ENCODE results near the gene CAMK1D. TPM values are rescaled to one million over a fixed set of nuclear protein-coding genes. Genes with fewer than 3 reads are reported as not detected.

Gene CAMK1D
- total RNA-seq, 4 donors from 2014 or later, result 13.5 to 21.4 (median 15.7) TPM

DNA sequence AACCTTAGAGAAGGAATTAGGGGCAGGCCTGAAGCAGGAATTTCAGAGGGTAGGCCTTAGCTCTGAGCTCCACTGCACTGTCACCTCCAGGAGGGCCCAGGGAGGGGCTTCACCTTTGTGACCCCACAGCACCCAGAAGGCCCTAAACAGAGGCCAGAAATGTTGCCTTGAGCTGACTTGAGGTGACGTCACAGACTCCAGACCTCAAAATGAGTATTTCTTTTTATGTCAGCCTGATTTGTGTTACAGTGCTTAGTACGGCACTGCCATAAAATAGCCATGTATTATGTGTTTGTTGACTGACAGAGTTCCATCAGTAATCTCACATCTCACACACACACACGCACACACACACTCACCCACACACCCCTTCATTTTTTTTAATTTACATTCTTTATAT lies 440.9 kb downstream of the CAMK1D start:
- H3K4me1 ChIP-seq, result peaks cover 0 to 5% (median 2%) of the 10 kb centered on the region in 4 donors
- peaks cover 0 to 5% (median 0%) of the 10 kb centered on the region in 4 donors for H3K36me3 ChIP-seq
- H3K27ac ChIP-seq, result no peak overlapping the region
- DNase-seq, result no peak
- H3K4me3 ChIP-seq, result no peak overlapping the region
- in situ Hi-C loops (cut with MboI; ENCODE audit: low pct_ligation_motif_present in 1 of 4, low pct_unique_long_range_greater_than_20kb in 1 of 4, low sequenced_read_pairs in 3 of 4), result no loop called here
- TF ChIP-seq, protein P1, sequence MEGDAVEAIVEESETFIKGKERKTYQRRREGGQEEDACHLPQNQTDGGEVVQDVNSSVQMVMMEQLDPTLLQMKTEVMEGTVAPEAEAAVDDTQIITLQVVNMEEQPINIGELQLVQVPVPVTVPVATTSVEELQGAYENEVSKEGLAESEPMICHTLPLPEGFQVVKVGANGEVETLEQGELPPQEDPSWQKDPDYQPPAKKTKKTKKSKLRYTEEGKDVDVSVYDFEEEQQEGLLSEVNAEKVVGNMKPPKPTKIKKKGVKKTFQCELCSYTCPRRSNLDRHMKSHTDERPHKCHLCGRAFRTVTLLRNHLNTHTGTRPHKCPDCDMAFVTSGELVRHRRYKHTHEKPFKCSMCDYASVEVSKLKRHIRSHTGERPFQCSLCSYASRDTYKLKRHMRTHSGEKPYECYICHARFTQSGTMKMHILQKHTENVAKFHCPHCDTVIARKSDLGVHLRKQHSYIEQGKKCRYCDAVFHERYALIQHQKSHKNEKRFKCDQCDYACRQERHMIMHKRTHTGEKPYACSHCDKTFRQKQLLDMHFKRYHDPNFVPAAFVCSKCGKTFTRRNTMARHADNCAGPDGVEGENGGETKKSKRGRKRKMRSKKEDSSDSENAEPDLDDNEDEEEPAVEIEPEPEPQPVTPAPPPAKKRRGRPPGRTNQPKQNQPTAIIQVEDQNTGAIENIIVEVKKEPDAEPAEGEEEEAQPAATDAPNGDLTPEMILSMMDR (IDR thresholded peaks at IDR 0.05), result no peak
- TF ChIP-seq EP300 (IDR thresholded peaks at IDR 0.05; ENCODE audit: low read depth) (no peak), POLR2A (IDR thresholded peaks at IDR 0.05) (no peak), POLR2AphosphoS5 (IDR thresholded peaks at IDR 0.05) (no peak)
- WGBS, 2 donors (ENCODE audit: low coverage in 1 of 2), result 20 to 78% methylated on average over 1 to 3 of the region's 3 CpGs
- intact Hi-C loops (cut with DNase I; ENCODE audit: low total_unique reads), result no loop called here
- H3K27me3 ChIP-seq, result no peaks in the 10 kb centered on the region
- no peaks in the 10 kb centered on the region for H3K9me3 ChIP-seq

DNA sequence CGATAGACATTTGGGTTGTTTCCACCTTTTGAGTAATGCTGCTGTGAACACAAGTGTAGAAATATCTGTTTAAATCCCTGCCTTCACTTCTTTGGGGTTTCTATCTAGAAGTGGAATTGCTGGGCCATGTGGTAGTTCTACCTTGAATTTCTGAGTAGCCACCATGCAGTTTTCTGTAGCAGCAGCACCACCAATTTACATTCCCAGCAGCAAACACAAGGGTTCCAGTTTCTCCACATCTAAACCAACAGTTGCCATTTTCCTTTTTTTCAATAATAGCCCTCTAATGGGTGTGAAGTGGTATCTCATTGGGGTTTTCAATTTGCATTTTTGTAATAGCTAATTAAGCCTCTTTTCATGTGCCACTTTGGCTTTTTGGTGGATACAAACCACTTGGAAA lies 442.4 kb downstream of the CAMK1D start:
- Histone ChIP-seq H3K9me3 (no peaks in the 10 kb centered on the region), H3K36me3 (peaks cover 0 to 5% (median 0%) of the 10 kb centered on the region in 4 donors), H3K27me3 (no peaks in the 10 kb centered on the region), H3K4me3 (no peak overlapping the region), H3K4me1 (peaks cover 0 to 5% (median 2%) of the 10 kb centered on the region in 4 donors), H3K27ac (no peak overlapping the region)
- 91 to 100% methylated on average over 1 of the region's 1 CpG for WGBS, 2 donors (ENCODE audit: low coverage in 1 of 2)
- in situ Hi-C loops (cut with MboI; ENCODE audit: low pct_ligation_motif_present in 1 of 4, low pct_unique_long_range_greater_than_20kb in 1 of 4, low sequenced_read_pairs in 3 of 4) (no loop called here), intact Hi-C loops (cut with DNase I; ENCODE audit: low total_unique reads) (no loop called here)
- DNase-seq, result no peak
- TF ChIP-seq EP300 (IDR thresholded peaks at IDR 0.05; ENCODE audit: low read depth) (no peak), POLR2AphosphoS5 (IDR thresholded peaks at IDR 0.05) (no peak), POLR2A (IDR thresholded peaks at IDR 0.05) (no peak)
- TF ChIP-seq, protein P1 (IDR thresholded peaks at IDR 0.05), result no peak

GRCh38 chr10:12792889-12793556 lies 443.7 kb downstream of the CAMK1D start:
- H3K9me3 ChIP-seq, result no peaks in the 10 kb centered on the region
- no peaks in the 10 kb centered on the region for H3K27me3 ChIP-seq
- H3K4me3 ChIP-seq, result no peak overlapping the region
- TF ChIP-seq, protein P1 (IDR thresholded peaks at IDR 0.05), result no peak
- TF ChIP-seq POLR2A (IDR thresholded peaks at IDR 0.05) (no peak), POLR2AphosphoS5 (IDR thresholded peaks at IDR 0.05) (no peak), EP300 (IDR thresholded peaks at IDR 0.05; ENCODE audit: low read depth) (no peak)
- 85 to 87% methylated on average over 5 to 7 of the region's 7 CpGs for WGBS, 2 donors (ENCODE audit: low coverage in 1 of 2)
- H3K36me3 ChIP-seq, result peaks cover 0 to 5% (median 0%) of the 10 kb centered on the region in 4 donors
- no peak overlapping the region for H3K27ac ChIP-seq
- intact Hi-C loops (cut with DNase I; ENCODE audit: low total_unique reads) (no loop called here), in situ Hi-C loops (cut with MboI; ENCODE audit: low pct_ligation_motif_present in 1 of 4, low pct_unique_long_range_greater_than_20kb in 1 of 4, low sequenced_read_pairs in 3 of 4) (no loop called here)
- H3K4me1 ChIP-seq, result peaks cover 0 to 5% (median 2%) of the 10 kb centered on the region in 4 donors
- DNase-seq, result no peak

- in situ Hi-C loops (cut with MboI; ENCODE audit: low pct_ligation_motif_present in 1 of 4, low pct_unique_long_range_greater_than_20kb in 1 of 4, low sequenced_read_pairs in 3 of 4), result no loop called here
- Histone ChIP-seq H3K27ac (peak overlapping the region in 1 of 4 donors; percentile 41), H3K4me3 (no peak overlapping the region), H3K4me1 (peaks cover 0 to 5% (median 2%) of the 10 kb centered on the region in 4 donors), H3K36me3 (peaks cover 0 to 5% (median 0%) of the 10 kb centered on the region in 4 donors), H3K27me3 (no peaks in the 10 kb centered on the region), H3K9me3 (no peaks in the 10 kb centered on the region)
- WGBS, 2 donors (ENCODE audit: low coverage in 1 of 2), result 81 to 88% methylated on average over 12 to 20 of the region's 20 CpGs
- no peak for DNase-seq
- intact Hi-C loops (cut with DNase I; ENCODE audit: low total_unique reads), result no loop called here
- no peak for TF ChIP-seq POLR2AphosphoS5 (IDR thresholded peaks at IDR 0.05)
- TF ChIP-seq EP300 (IDR thresholded peaks at IDR 0.05; ENCODE audit: low read depth), result no peak
- no peak for TF ChIP-seq POLR2A (IDR thresholded peaks at IDR 0.05)
- TF ChIP-seq, protein P1 (IDR thresholded peaks at IDR 0.05), result no peak
Measured at GRCh38 chr10:12795315-12796110, 446.2 kb downstream of the CAMK1D start.
